NCI-H2196 (cell line): ENCODE results near the gene HPSE.
"Not testable (repeated sequence)": the region's sequence is repeated elsewhere in the genome, so short reads cannot be mapped to it uniquely, and the experiment has no call there.

Source experiments
- DNase-seq: peaks from one replicate; lab custom pipeline; 2025; ENCODE audit not compliant: unreplicated experiment; lab: John Stamatoyannopoulos, UW

Gene HPSE

GRCh38 chr4:83335701-83336100 lies 1.1 kb upstream of the HPSE start:
- no peak for DNase-seq

DNA sequence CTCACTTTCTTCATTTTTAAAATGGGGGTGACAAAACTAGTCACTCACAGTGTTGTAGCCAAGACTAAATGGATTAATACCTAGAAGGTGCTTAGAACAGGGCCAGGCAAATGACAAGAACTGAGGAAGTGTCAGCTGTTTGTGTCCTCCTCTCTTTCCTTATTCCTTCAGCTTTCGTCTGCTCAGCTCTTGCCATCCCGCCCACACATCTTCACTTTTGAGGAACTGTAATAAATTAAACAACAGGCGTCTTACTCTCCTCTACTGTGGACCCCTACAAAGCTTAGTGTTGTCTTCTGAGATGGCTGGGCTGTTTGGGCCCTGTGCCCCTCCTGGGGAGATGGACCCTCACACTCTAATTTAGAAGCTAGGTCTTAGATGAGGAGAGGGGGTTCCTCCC lies 2.7 kb downstream of the HPSE start:
- no peak for DNase-seq

- DNase-seq, result no peak
Measured at GRCh38 chr4:83329521-83330110, 5.0 kb downstream of the HPSE start.

DNA sequence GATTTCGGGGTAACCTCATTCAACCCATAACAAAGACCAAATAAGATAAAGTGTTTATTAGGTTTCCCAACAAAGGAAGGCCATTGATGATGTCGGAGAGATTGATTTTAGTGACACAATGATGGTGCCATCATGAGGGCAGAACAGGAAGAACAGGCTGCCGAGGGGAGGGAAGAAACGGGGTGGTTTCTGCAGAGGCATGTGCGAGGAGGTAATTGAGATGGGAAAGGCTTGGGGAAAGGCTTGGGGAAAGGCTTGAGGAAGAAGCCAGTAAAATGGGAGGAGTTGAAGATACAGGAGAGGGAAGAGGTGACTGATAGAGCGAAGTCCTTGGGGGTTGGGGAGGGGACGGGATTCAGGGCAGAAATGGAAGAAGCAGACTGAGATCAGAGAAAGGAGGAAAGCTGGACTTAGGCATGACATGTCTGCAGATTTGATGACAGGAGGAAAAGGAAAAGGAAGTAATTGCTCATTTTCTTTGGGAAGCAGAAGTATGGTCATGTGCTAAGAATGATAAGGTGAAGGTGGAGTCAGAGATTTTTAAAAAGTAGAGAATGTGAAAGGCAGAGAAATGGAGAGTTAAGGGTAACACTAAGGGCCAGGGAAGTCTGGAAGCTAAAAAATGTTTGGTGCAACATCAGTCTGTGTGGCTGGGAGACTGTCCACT lies 6.0 kb downstream of the HPSE start:
- DNase-seq, result no peak

GRCh38 chr4:83326546-83326945 lies 8.1 kb downstream of the HPSE start:
- DNase-seq, result no peak

DNA sequence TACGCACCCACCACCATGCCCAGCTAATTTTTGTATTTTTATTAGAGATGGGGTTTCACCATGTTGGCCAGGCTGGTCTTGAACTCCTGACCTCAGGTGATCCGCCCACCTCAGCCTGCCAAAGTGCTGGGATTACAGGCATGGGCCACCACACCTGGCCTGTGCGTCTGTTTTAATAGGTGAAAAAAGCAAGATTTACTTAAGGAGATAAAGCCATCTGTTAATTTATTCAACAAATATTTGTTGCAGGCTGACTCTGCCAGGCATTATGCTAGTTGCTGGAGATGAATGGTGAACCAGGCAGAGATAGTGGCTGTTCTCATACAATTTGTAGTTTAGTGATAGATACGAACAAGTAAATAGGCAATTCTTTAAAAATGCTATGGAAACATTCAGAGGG lies 9.3 kb downstream of the HPSE start:
- DNase-seq, result not testable (repeated sequence)

DNA sequence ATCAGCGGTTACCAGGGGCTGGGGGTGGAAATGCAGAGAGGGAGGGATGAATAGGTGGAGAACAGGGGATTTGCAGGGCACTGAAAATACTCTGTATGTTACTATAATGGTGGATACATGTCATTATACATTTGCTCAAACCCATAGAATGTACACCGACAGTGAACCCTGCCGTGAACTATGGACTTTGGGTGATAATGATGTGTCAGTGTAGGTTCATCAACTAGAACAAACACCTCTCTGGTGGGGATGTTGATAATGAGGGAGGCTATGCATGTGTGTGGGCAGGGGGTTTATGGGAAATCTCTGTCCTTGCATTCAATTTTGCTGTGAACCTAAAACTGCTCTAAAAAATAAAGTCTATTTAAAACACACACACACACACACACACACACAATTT lies 11.5 kb downstream of the HPSE start:
- DNase-seq, result no peak

- DNase-seq, result no peak
Measured at GRCh38 chr4:83320548-83320947, 14.1 kb downstream of the HPSE start.

- no peak for DNase-seq
Measured at GRCh38 chr4:83318666-83319065, 16.0 kb downstream of the HPSE start.

DNA sequence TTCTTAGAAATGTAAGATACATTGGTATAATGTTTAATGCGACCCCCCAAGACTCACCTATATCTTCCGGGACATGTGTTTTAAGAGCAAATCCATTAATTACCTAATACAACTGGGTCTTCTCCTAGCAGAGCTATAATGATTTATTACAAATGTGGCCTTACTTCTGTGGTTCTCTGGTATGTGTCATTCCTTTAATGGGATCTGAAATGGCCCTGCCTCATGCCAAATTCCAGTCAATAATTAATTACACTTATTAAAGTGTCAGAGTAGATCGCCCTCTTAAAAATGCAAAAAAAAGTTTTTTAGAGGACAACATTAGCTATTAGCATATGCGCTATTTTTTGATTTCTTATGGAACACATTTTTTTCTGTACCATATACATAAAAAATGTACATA lies 17.0 kb downstream of the HPSE start:
- DNase-seq, result no peak

DNA sequence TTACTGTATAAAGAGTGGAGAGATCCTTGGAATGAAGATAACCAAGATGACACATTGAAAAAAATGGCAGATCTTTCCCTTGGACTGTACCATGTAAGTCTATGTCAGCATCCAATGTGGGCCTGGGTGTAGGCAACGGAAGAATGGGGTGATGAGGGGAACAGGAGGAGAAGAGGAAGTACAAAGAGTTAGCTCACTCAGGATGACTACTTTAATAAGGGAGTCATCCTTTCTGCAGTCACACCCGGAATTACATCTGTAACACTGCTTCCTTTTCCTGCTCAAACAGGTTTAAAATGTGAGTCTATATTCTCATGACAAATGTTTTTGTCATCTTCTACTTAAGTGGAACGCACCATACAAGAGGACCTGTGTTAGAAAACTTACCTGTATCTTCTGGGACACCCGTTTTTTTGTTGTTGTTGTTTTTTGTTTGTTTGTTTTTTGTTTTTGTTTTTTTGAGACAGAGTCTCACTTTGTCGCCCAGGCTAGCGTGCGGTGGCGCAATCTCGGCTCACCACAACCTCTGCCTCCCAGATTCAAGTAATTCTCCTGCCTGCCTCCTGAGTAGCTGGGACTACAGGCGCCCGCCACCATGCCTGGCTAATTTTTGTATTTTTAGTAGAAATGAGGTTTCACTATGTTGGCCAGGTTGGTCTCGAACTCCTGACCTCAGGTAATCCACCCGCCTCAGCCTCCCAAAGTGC lies 18.0 kb downstream of the HPSE start:
- DNase-seq, result no peak

- no peak for DNase-seq
Measured at GRCh38 chr4:83315341-83315870, 19.2 kb downstream of the HPSE start.

DNA sequence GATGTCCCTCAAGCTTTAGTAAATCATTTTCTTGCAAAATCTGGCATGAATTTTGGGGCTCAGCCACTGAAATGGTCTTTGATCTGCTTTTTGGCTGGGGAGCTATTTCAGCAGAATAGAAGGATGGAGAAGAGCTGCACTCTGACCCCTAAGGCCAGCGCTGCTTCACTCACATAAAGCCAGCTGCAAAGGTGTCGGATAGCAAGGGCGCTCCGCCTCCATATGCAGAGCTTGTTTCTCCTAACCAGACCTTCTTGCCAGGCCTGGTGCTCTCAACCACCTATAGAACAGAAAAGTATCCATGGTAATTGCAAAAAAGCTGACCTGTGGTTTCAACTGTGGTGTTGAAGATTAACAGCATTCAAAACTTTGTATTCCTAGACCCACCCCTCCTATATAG lies 26.0 kb downstream of the HPSE start:
- no peak for DNase-seq

- DNase-seq, result no peak
Measured at GRCh38 chr4:83307920-83308319, 26.7 kb downstream of the HPSE start.

GRCh38 chr4:83305187-83305586 lies 29.5 kb downstream of the HPSE start:
- DNase-seq, result no peak

DNA sequence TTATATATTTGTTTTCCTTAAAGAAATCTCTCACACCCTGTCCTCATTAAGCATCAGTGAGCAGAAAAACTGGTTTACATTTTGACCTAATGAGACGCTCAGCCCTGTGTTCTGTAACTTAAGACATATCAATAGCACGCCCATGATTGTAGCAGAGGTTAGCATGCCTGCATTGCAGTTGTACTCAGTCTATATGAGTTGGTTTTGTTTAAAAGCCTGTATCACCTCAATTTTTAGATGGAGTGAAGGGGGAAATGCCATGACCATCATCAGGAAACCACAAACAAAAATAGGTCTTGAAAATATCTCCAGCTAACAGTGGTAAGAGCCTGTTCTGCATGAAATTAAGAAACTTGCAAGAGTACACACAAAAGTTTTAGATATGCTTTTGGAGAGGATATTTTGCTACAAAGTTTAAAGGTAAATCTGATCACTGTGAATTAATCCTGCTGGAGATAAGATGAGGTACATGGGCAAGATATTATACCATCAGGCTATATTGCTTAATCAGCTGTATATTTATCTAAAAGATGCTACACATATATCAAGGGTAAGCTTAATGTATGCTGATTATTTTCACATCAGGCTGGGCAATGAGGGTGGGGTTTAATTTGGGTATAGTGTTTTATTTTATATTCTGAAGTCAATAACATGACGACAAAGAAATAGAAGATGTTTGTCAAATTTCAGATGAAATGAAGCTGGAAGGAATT lies 36.9 kb downstream of the HPSE start:
- no peak for DNase-seq

DNA sequence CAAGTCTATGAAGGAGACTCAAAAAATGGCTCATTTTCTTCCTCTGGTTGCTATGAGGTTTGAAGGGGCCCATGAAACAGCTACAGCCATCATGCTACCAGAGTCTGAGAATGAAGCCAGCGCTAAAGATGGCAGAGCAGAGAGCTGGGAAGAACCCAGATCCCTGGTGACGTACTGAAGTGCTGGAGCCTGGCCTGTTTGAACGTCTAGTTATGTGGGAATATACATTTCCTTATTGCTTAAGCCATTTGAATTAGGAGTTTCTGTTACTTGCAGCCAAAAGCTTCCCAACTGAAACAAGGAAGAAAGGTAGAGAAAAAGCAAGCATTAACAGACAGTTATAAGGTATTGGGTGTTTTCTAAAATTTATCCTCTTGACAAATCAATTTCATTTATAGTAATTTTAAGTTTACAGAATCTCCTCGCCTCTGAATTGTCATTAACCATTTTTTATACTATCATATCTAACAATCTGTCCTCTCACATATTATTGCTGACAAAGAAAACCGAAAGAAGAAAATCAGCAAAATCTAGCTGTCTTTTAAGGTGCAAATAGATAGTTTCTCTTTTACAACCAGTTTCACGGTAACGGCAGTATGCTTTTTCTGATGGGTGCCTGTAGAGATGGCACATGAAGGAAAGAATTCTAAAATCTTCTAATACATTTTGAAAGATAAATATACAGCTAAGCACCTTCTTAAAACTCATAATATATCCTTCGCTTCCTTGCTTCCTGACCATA lies 41.2 kb downstream of the HPSE start:
- DNase-seq, result no peak

DNA sequence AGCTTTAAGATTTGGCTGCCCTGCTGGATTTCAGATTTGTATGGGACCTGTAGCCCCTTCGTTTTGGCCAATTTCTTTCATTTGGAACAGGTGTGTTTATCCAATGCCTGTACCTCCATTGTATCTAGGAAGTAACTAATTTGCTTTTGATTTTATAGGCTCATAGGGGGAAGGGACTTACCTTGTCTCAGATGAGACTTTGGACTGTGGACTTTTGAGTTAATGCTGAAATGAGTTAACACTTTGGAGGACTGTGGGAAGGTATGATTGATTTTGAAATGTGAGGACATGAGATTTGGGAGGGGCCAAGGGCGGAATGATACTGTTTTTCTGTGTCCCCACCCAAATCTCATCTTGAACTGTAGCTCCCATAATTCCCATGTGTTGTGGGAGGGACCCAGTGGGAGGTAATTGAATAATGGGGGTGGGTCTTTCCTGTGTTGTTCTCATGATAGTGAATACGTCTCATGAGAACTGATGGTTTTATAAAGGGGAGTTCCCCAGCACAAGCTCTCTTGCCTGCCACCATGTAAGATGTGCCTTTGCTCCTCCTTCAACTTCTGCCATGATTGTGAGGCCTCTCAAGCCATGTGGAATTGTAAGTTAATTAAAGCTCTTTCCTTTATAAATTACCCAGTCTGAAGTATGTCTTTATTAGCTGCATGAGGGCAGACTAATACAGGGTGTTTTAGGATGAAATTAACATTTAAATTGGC lies 44.4 kb downstream of the HPSE start:
- not testable (repeated sequence) for DNase-seq

GRCh38 chr4:83288381-83288780 lies 46.3 kb downstream of the HPSE start:
- not testable (repeated sequence) for DNase-seq

DNA sequence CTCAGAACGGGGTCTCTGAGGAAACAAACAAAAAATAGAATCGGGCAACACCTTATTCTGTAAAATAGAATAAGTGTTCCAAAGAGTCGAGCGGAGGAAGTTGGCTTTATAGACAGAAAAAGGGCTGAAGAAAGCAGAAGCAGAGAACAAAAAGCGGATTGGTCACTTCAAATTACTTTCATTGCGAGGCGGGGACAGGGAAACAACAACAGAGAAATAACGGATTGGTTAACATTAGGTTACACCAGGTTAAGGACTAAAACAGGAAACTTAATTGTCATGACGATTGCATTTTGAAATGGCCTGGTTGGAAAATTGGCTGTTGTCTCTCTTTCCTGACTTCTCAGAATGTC lies 49.6 kb downstream of the HPSE start:
- DNase-seq, result peak; percentile 3
